Measurements from ENCODE around the gene IFT81.

IFT81 gene

GRCh38 chr12:110233212-110233903 lies 109.2 kb downstream of the IFT81 start:
- Mint-ChIP-seq H3K4me1 (peaks cover 39% of the 10 kb centered on the region), H3K9me3 (no peaks in the 10 kb centered on the region), H3K27ac (peak overlapping the region; percentile 51 to 83 (median 63)), H3K27me3 (ENCODE audit: low read depth) (no peaks in the 10 kb centered on the region), H3K36me3 (ENCODE audit: low read depth) (peaks cover 5% of the 10 kb centered on the region), H3K4me3 (no peak overlapping the region)
- TF ChIP-seq, protein P1, sequence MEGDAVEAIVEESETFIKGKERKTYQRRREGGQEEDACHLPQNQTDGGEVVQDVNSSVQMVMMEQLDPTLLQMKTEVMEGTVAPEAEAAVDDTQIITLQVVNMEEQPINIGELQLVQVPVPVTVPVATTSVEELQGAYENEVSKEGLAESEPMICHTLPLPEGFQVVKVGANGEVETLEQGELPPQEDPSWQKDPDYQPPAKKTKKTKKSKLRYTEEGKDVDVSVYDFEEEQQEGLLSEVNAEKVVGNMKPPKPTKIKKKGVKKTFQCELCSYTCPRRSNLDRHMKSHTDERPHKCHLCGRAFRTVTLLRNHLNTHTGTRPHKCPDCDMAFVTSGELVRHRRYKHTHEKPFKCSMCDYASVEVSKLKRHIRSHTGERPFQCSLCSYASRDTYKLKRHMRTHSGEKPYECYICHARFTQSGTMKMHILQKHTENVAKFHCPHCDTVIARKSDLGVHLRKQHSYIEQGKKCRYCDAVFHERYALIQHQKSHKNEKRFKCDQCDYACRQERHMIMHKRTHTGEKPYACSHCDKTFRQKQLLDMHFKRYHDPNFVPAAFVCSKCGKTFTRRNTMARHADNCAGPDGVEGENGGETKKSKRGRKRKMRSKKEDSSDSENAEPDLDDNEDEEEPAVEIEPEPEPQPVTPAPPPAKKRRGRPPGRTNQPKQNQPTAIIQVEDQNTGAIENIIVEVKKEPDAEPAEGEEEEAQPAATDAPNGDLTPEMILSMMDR (IDR thresholded peaks at IDR 0.05; ENCODE audit: unreplicated experiment in 3 of 3), result no peak

DNA sequence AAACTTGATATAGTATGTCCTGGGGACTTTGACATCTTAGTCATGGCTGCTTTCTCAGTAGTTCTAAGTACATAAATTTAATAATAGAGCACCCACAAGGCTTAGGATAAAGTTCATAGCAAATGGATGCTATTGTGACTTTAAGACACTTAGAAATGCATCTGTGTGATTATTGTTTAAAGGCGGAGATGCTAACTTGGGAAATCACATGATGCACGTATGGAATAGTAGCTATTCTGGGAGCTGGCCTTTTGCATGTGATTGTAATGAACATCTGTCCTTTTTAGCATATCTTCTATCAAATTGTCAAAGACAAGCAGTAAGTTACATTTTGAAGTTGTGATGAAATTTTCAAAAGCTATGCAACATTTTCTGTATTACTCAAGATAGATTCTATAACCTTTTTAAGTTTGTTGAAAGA lies 110.2 kb downstream of the IFT81 start:
- H3K4me1 Mint-ChIP-seq, result peaks cover 36% of the 10 kb centered on the region

GRCh38 chr12:110234755-110235154 lies 110.6 kb downstream of the IFT81 start:
- Mint-ChIP-seq H3K27me3 (ENCODE audit: low read depth) (no peaks in the 10 kb centered on the region), H3K36me3 (ENCODE audit: low read depth) (peaks cover 5% of the 10 kb centered on the region), H3K4me1 (peaks cover 32% of the 10 kb centered on the region), H3K9me3 (no peaks in the 10 kb centered on the region), H3K27ac (peak overlapping the region in 2 of 3 experiments; percentile 32 to 83), H3K4me3 (peak overlapping the region in 1 of 3 experiments; percentile 29)
- TF ChIP-seq, protein P1 (IDR thresholded peaks at IDR 0.05; ENCODE audit: unreplicated experiment in 3 of 3), result no peak

More for the DNA sequence above, 110.2 kb downstream of the IFT81 start:
- TF ChIP-seq, protein P1 (IDR thresholded peaks at IDR 0.05; ENCODE audit: unreplicated experiment in 3 of 3), result no peak
- no peaks in the 10 kb centered on the region for H3K9me3 Mint-ChIP-seq
- no peaks in the 10 kb centered on the region for H3K27me3 Mint-ChIP-seq (ENCODE audit: low read depth)
- peak overlapping the region in 2 of 3 experiments; percentile 32 to 83 for H3K27ac Mint-ChIP-seq
- H3K36me3 Mint-ChIP-seq (ENCODE audit: low read depth), result peaks cover 6% of the 10 kb centered on the region
- H3K4me3 Mint-ChIP-seq, result peak overlapping the region in 1 of 3 experiments; percentile 29

DNA sequence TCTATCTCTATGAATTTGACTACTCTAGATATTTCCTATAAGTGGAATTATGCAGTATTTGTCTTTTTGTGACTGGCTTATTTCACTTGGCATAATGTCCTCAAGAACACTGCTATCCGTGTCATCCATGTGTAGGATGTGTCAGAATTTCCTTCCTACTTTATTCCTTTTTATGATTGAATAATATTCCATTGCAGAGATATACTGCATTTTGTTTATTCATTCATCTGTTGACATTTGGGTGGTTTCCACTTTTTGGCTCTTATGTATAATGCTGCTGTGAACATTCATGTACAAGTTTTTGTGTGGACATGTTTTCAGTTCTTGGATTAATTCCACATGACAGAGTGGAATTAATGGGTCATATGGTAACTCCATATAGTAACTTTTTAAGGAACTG lies 111.2 kb downstream of the IFT81 start:
- H3K4me3 Mint-ChIP-seq, result no peak overlapping the region
- H3K27ac Mint-ChIP-seq, result peak overlapping the region in 1 of 3 experiments; percentile 20
- peaks cover 32% of the 10 kb centered on the region for H3K4me1 Mint-ChIP-seq
- H3K27me3 Mint-ChIP-seq (ENCODE audit: low read depth), result no peaks in the 10 kb centered on the region
- peaks cover 10% of the 10 kb centered on the region for H3K36me3 Mint-ChIP-seq (ENCODE audit: low read depth)
- TF ChIP-seq, protein P1 (IDR thresholded peaks at IDR 0.05; ENCODE audit: unreplicated experiment in 3 of 3), result no peak
- no peaks in the 10 kb centered on the region for H3K9me3 Mint-ChIP-seq

GRCh38 chr12:110243227-110243626 lies 119.1 kb downstream of the IFT81 start:
- TF ChIP-seq, protein P1 (IDR thresholded peaks at IDR 0.05; ENCODE audit: unreplicated experiment in 3 of 3), result no peak
- H3K27me3 Mint-ChIP-seq (ENCODE audit: low read depth), result peaks cover 5% of the 10 kb centered on the region
- peaks cover 48% of the 10 kb centered on the region for H3K36me3 Mint-ChIP-seq (ENCODE audit: low read depth)
- H3K4me1 Mint-ChIP-seq, result peaks cover 31% of the 10 kb centered on the region
- H3K9me3 Mint-ChIP-seq, result peaks cover 3% of the 10 kb centered on the region
- no peak overlapping the region for H3K27ac Mint-ChIP-seq
- no peak overlapping the region for H3K4me3 Mint-ChIP-seq

DNA sequence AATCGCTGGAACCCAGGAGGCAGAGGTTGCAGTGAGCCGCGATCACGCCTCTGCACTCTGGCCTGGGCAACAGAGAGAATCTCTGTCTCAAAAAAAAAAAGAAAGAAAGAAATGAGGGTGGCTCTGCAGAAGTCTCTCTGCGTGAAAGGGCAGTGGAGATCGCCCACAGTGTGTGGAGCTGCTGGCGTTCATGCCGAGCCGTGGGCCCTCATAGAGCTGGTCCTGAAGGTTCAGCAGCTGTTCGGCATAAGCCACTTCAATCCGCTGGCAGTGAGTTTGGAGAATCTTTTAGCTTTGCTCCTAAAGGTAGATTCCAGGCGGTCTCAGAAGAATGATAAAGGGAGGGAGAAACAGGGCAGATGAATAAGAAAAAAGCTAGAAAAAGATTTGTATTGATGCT lies 120.2 kb downstream of the IFT81 start:
- H3K4me1 Mint-ChIP-seq, result peaks cover 43% of the 10 kb centered on the region
- peak overlapping the region in 2 of 3 experiments; percentile 39 to 47 for H3K27ac Mint-ChIP-seq
- H3K27me3 Mint-ChIP-seq (ENCODE audit: low read depth), result peaks cover 5% of the 10 kb centered on the region
- H3K36me3 Mint-ChIP-seq (ENCODE audit: low read depth), result peaks cover 43% of the 10 kb centered on the region
- no peak overlapping the region for H3K4me3 Mint-ChIP-seq
- TF ChIP-seq, protein P1 (IDR thresholded peaks at IDR 0.05; ENCODE audit: unreplicated experiment in 3 of 3), result no peak
- peaks cover 3% of the 10 kb centered on the region for H3K9me3 Mint-ChIP-seq
